H1 (cell line): ENCODE data around the gene LSG1. TPM values are rescaled to one million over a fixed set of nuclear protein-coding genes. Genes with fewer than 3 reads are reported as not detected.

Source experiments
- CBX8 ChIP-seq: fragments of 300-800, 300-1000 bp; sonication (generic); IDR thresholded peaks from 2 replicates; pipeline ENCODE4 v1.7.1; 2016; ENCODE audit warnings: low read depth, low read length, borderline replicate concordance
- POLR2AphosphoS5 ChIP-seq: IDR thresholded peaks from 2 replicates; pipeline ENCODE4 v1.6.1; 2011; ENCODE audit warnings: low read depth, low read length
- polyA plus RNA-seq, 7 experiments: library from polyadenylated mRNA; depleted of rRNA in 3 of 7; stranded (reverse) in 5 of 7; unstranded in 2 of 7; fragments of >200 nt in 5 of 7; fragments of 200-250 nt in 2 of 7; gene quantifications; 1 replicate in 5 of 7; 2 replicates in 1 of 7; 4 replicates in 1 of 7; pipeline versions ENCODE4 v1.2.1 to v1.2.3, GENCODE V29; 2011 to 2013; ENCODE audit warnings: missing spikeins in 2 of 7, mixed read lengths in 2 of 7
- total RNA-seq: library from RNA; stranded (reverse); fragmentation: NEBNext Ultra II Directional; extraction: Animal tissue kit (Norgen Biotek cat#: 25700); gene quantifications from 2 replicates; pipeline ENCODE4 v1.2.1, GENCODE V29; 2021
- TF ChIP-seq, protein P1 (sequence below): fragments of 300-600 bp; sonication (generic); IDR thresholded peaks from 2 replicates; pipeline ENCODE4 v1.7.1; 2012; ENCODE audit warnings: low read length, moderate library complexity, mild to moderate bottlenecking, inconsistent platforms; ENCODE audit not compliant: insufficient replicate concordance

Gene LSG1
- total and polyA plus RNA-seq, 2 of the 8 experiments (the other 6 are each of a cell fraction or from before 2014, with no cell fraction given): 23.7 to 47.6 TPM

DNA sequence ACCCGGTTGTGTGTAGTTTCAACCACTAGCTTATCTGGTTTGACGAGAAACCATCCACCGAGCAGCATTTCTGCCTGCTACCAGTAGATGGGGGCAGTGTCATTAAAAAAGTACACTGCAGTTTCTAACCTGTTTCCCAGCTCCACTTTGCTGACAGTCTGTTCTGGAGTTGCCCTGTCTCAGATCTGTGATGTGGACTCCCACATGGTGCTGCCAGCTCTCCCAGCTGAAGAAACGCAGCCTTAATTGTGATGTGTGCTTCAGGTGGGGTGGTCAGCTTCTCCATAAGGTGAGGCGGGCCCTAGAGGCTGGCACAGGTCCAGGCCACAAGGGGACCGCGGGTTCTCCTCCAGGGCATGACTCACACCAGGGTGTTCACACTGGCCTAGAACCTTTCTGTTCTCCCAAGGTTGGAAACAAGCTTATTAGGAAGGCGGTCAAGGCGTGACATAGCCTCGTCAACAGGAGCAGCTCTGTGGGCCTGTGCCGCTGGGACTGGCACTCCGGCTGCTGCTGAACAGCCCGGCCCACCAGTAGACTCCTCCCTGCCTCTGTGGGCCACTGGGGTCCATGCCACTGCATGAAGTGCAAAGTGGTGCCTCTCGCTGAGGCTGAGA, 10.8 kb upstream of the LSG1 start (continued):
- TF ChIP-seq, protein P1, sequence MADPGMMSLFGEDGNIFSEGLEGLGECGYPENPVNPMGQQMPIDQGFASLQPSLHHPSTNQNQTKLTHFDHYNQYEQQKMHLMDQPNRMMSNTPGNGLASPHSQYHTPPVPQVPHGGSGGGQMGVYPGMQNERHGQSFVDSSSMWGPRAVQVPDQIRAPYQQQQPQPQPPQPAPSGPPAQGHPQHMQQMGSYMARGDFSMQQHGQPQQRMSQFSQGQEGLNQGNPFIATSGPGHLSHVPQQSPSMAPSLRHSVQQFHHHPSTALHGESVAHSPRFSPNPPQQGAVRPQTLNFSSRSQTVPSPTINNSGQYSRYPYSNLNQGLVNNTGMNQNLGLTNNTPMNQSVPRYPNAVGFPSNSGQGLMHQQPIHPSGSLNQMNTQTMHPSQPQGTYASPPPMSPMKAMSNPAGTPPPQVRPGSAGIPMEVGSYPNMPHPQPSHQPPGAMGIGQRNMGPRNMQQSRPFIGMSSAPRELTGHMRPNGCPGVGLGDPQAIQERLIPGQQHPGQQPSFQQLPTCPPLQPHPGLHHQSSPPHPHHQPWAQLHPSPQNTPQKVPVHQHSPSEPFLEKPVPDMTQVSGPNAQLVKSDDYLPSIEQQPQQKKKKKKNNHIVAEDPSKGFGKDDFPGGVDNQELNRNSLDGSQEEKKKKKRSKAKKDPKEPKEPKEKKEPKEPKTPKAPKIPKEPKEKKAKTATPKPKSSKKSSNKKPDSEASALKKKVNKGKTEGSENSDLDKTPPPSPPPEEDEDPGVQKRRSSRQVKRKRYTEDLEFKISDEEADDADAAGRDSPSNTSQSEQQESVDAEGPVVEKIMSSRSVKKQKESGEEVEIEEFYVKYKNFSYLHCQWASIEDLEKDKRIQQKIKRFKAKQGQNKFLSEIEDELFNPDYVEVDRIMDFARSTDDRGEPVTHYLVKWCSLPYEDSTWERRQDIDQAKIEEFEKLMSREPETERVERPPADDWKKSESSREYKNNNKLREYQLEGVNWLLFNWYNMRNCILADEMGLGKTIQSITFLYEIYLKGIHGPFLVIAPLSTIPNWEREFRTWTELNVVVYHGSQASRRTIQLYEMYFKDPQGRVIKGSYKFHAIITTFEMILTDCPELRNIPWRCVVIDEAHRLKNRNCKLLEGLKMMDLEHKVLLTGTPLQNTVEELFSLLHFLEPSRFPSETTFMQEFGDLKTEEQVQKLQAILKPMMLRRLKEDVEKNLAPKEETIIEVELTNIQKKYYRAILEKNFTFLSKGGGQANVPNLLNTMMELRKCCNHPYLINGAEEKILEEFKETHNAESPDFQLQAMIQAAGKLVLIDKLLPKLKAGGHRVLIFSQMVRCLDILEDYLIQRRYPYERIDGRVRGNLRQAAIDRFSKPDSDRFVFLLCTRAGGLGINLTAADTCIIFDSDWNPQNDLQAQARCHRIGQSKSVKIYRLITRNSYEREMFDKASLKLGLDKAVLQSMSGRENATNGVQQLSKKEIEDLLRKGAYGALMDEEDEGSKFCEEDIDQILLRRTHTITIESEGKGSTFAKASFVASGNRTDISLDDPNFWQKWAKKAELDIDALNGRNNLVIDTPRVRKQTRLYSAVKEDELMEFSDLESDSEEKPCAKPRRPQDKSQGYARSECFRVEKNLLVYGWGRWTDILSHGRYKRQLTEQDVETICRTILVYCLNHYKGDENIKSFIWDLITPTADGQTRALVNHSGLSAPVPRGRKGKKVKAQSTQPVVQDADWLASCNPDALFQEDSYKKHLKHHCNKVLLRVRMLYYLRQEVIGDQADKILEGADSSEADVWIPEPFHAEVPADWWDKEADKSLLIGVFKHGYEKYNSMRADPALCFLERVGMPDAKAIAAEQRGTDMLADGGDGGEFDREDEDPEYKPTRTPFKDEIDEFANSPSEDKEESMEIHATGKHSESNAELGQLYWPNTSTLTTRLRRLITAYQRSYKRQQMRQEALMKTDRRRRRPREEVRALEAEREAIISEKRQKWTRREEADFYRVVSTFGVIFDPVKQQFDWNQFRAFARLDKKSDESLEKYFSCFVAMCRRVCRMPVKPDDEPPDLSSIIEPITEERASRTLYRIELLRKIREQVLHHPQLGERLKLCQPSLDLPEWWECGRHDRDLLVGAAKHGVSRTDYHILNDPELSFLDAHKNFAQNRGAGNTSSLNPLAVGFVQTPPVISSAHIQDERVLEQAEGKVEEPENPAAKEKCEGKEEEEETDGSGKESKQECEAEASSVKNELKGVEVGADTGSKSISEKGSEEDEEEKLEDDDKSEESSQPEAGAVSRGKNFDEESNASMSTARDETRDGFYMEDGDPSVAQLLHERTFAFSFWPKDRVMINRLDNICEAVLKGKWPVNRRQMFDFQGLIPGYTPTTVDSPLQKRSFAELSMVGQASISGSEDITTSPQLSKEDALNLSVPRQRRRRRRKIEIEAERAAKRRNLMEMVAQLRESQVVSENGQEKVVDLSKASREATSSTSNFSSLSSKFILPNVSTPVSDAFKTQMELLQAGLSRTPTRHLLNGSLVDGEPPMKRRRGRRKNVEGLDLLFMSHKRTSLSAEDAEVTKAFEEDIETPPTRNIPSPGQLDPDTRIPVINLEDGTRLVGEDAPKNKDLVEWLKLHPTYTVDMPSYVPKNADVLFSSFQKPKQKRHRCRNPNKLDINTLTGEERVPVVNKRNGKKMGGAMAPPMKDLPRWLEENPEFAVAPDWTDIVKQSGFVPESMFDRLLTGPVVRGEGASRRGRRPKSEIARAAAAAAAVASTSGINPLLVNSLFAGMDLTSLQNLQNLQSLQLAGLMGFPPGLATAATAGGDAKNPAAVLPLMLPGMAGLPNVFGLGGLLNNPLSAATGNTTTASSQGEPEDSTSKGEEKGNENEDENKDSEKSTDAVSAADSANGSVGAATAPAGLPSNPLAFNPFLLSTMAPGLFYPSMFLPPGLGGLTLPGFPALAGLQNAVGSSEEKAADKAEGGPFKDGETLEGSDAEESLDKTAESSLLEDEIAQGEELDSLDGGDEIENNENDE: no peak
- no peak for TF ChIP-seq POLR2AphosphoS5
- no peak for TF ChIP-seq CBX8
